PFSK-1 (cell line): ENCODE data around the gene SLC25A26.

Experiments
- POLR2AphosphoS5 ChIP-seq: IDR thresholded peaks from 2 replicates; pipeline ENCODE4 v1.6.1; 2012; ENCODE audit warnings: low read depth, mild to moderate bottlenecking, control low read depth, low read length, moderate library complexity
- TAF1 ChIP-seq: IDR thresholded peaks from 2 replicates; pipeline ENCODE4 v1.6.1; 2012; ENCODE audit warnings: low read length, control low read depth, borderline replicate concordance; ENCODE audit not compliant: insufficient read depth
- TF ChIP-seq, protein P1 (sequence below), 2 experiments: IDR thresholded peaks; 2 replicates each; pipeline versions ENCODE4 v1.6.1 to v1.8.0; 2011 to 2012; ENCODE audit warnings: low read depth in 2 of 2, low read length in 2 of 2, control low read depth in 1 of 2, inconsistent platforms in 1 of 2, mild to moderate bottlenecking in 1 of 2, moderate library complexity in 1 of 2; ENCODE audit not compliant: insufficient read depth in 1 of 2

GRCh38 chr3:66366747-66367146, 145.9 kb downstream of the SLC25A26 start:
- TF ChIP-seq, protein P1, sequence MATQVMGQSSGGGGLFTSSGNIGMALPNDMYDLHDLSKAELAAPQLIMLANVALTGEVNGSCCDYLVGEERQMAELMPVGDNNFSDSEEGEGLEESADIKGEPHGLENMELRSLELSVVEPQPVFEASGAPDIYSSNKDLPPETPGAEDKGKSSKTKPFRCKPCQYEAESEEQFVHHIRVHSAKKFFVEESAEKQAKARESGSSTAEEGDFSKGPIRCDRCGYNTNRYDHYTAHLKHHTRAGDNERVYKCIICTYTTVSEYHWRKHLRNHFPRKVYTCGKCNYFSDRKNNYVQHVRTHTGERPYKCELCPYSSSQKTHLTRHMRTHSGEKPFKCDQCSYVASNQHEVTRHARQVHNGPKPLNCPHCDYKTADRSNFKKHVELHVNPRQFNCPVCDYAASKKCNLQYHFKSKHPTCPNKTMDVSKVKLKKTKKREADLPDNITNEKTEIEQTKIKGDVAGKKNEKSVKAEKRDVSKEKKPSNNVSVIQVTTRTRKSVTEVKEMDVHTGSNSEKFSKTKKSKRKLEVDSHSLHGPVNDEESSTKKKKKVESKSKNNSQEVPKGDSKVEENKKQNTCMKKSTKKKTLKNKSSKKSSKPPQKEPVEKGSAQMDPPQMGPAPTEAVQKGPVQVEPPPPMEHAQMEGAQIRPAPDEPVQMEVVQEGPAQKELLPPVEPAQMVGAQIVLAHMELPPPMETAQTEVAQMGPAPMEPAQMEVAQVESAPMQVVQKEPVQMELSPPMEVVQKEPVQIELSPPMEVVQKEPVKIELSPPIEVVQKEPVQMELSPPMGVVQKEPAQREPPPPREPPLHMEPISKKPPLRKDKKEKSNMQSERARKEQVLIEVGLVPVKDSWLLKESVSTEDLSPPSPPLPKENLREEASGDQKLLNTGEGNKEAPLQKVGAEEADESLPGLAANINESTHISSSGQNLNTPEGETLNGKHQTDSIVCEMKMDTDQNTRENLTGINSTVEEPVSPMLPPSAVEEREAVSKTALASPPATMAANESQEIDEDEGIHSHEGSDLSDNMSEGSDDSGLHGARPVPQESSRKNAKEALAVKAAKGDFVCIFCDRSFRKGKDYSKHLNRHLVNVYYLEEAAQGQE (IDR thresholded peaks at IDR 0.05; ENCODE audit: insufficient read depth in 1 of 2, low read depth in 2 of 2, low read length in 2 of 2), result no peak
- TF ChIP-seq TAF1, result no peak
- TF ChIP-seq POLR2AphosphoS5, result no peak
